ENCODE results near the gene KATNB1. TPM values are rescaled to one million over a fixed set of nuclear protein-coding genes. Genes with fewer than 3 reads are reported as not detected.

The KATNB1 gene
- total RNA-seq, 6 experiments from 2014 or later, result 5.6 to 17.5 (median 8.5) TPM

DNA sequence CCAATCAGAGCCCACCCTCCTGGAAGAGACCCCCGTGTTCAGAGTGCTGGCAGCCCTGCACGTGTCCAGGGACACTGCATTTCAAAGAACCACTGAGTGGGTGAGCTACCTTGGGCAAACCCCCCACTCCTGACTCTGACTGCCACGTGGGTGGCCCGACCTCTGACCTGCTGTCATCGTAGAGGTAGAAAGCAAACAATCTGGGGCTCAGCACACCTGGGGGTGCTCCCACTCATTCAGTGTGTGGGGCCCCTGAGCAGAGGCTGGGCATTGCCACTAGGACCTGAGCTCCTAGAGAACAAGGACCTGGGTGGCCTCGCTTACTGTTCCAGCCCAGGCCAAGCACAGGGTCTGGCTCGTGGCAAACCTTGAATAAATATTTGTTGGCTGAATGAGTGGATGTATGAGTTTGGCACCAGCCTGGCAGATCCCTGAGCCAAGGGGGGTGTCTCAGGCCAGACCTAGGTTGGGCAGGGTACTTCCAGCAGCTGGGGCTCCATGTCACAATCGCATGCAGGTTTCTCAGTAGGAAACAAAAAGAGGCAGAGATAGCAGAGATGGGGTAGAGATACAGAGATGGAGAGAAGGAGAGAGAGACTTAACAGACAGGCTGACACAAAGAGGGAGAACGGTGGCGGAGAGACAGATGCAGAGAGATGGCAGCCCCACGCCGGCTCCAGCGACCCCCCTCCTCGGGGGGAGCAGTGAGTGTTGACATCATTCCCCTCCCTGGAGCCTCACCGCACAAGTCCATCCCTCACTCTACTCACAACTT, 46.4 kb upstream of the KATNB1 start:
- H3K27ac ChIP-seq, result peak overlapping the region in 1 of 3 donors; percentile 10
- no peak overlapping the region for H3K4me3 ChIP-seq
- no peaks in the 10 kb centered on the region for H3K9me3 ChIP-seq
- TF ChIP-seq, protein P1, sequence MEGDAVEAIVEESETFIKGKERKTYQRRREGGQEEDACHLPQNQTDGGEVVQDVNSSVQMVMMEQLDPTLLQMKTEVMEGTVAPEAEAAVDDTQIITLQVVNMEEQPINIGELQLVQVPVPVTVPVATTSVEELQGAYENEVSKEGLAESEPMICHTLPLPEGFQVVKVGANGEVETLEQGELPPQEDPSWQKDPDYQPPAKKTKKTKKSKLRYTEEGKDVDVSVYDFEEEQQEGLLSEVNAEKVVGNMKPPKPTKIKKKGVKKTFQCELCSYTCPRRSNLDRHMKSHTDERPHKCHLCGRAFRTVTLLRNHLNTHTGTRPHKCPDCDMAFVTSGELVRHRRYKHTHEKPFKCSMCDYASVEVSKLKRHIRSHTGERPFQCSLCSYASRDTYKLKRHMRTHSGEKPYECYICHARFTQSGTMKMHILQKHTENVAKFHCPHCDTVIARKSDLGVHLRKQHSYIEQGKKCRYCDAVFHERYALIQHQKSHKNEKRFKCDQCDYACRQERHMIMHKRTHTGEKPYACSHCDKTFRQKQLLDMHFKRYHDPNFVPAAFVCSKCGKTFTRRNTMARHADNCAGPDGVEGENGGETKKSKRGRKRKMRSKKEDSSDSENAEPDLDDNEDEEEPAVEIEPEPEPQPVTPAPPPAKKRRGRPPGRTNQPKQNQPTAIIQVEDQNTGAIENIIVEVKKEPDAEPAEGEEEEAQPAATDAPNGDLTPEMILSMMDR (IDR thresholded peaks at IDR 0.05), result no peak
- no peak for TF ChIP-seq POLR2A (IDR thresholded peaks at IDR 0.05)
- no peaks in the 10 kb centered on the region for H3K27me3 ChIP-seq
- H3K36me3 ChIP-seq, result no peaks in the 10 kb centered on the region
- ATAC-seq (peak; percentile 82 to 93 (median 85)), DNase-seq (peak in 2 of 3 donors; percentile 79 to 84)
- peaks cover 0 to 18% (median 8%) of the 10 kb centered on the region in 4 donors for H3K4me1 ChIP-seq
- intact Hi-C loops (cut with DNase I), result no loop called here
- WGBS (ENCODE audit: insufficient coverage, low coverage, low lambda C conversion rate, missing lambda C conversion rate), result 28% methylated on average over 2 of the region's 15 CpGs

GRCh38 chr16:57689762-57690558, 45.6 kb upstream of the KATNB1 start:
- ATAC-seq (no peak), DNase-seq (peak in 1 of 3 donors; percentile 42)
- intact Hi-C loops (cut with DNase I), result no loop called here
- no peaks in the 10 kb centered on the region for H3K36me3 ChIP-seq
- H3K9me3 ChIP-seq, result no peaks in the 10 kb centered on the region
- H3K4me3 ChIP-seq, result no peak overlapping the region
- TF ChIP-seq, protein P1 (IDR thresholded peaks at IDR 0.05), result no peak
- TF ChIP-seq POLR2A (IDR thresholded peaks at IDR 0.05), result no peak
- H3K27ac ChIP-seq, result peak overlapping the region in 1 of 3 donors; percentile 10
- 56% methylated on average over 10 of the region's 13 CpGs for WGBS (ENCODE audit: insufficient coverage, low coverage, low lambda C conversion rate, missing lambda C conversion rate)
- H3K27me3 ChIP-seq, result no peaks in the 10 kb centered on the region
- peaks cover 0 to 25% (median 8%) of the 10 kb centered on the region in 4 donors for H3K4me1 ChIP-seq

- ATAC-seq, result no peak
- H3K27ac ChIP-seq, result no peak overlapping the region
- H3K9me3 ChIP-seq, result no peaks in the 10 kb centered on the region
- no peaks in the 10 kb centered on the region for H3K27me3 ChIP-seq
- DNase-seq, result no peak
- intact Hi-C loops (cut with DNase I), result no loop called here
- H3K4me3 ChIP-seq, result no peak overlapping the region
- no peaks in the 10 kb centered on the region for H3K36me3 ChIP-seq
- TF ChIP-seq POLR2A (IDR thresholded peaks at IDR 0.05), result no peak
- TF ChIP-seq, protein P1 (IDR thresholded peaks at IDR 0.05), result no peak
- WGBS (ENCODE audit: insufficient coverage, low coverage, low lambda C conversion rate, missing lambda C conversion rate), result 59% methylated on average over 2 of the region's 4 CpGs
- H3K4me1 ChIP-seq, result peaks cover 0 to 26% (median 8%) of the 10 kb centered on the region in 4 donors
Observed at GRCh38 chr16:57690782-57691471, 44.6 kb upstream of the KATNB1 start.

- Histone ChIP-seq H3K4me1 (peaks cover 0 to 26% (median 8%) of the 10 kb centered on the region in 4 donors), H3K27me3 (no peaks in the 10 kb centered on the region), H3K36me3 (no peaks in the 10 kb centered on the region), H3K4me3 (no peak overlapping the region), H3K27ac (no peak overlapping the region), H3K9me3 (no peaks in the 10 kb centered on the region)
- DNase-seq (no peak), ATAC-seq (no peak)
- no CpG with 5 or more reads among the region's 2 CpGs for WGBS (ENCODE audit: insufficient coverage, low coverage, low lambda C conversion rate, missing lambda C conversion rate)
- no peak for TF ChIP-seq POLR2A (IDR thresholded peaks at IDR 0.05)
- TF ChIP-seq, protein P1 (IDR thresholded peaks at IDR 0.05), result no peak
- intact Hi-C loops (cut with DNase I), result no loop called here
Observed at GRCh38 chr16:57692636-57693035, 42.9 kb upstream of the KATNB1 start.

Measured in right lobe of liver (tissue), 6 donors.